CD4-positive, alpha-beta T cell treated with Interleukin-17A for 1 hour (primary cell): Measurements from ENCODE around the gene AMZ1.

Experiments used
- DNase-seq: peaks from one replicate; pipeline ENCODE4 v3.0.0-alpha.2; 2020

AMZ1 gene

DNA sequence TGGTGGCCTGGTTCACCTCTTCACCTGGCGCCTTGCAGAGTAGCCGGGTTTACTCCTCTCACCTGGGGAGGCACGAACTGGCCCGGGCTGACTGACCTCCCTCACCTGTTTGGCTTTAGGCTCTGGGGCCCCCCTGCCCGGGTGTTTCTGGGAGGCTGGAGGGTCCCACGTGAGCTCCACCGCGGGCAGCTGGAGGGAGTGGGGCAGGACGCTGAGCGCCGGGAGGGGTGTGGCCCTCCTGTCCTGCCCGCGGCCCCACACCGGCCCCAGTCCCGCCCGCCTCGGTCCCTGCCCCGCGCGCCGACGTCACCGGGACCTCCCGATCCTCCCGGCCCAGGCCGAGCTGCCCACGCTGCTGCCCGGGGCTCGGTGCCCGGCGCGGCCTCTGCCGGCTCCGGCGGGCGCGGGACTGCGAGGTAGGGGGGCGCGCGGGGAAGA lies at the start of gene AMZ1:
TSS of gene AMZ1 (plus strand) at position 322 of the 438 bp plus-strand sequence. CDS start 12,250 bp downstream, outside the sequence.
- no peak for DNase-seq

DNA sequence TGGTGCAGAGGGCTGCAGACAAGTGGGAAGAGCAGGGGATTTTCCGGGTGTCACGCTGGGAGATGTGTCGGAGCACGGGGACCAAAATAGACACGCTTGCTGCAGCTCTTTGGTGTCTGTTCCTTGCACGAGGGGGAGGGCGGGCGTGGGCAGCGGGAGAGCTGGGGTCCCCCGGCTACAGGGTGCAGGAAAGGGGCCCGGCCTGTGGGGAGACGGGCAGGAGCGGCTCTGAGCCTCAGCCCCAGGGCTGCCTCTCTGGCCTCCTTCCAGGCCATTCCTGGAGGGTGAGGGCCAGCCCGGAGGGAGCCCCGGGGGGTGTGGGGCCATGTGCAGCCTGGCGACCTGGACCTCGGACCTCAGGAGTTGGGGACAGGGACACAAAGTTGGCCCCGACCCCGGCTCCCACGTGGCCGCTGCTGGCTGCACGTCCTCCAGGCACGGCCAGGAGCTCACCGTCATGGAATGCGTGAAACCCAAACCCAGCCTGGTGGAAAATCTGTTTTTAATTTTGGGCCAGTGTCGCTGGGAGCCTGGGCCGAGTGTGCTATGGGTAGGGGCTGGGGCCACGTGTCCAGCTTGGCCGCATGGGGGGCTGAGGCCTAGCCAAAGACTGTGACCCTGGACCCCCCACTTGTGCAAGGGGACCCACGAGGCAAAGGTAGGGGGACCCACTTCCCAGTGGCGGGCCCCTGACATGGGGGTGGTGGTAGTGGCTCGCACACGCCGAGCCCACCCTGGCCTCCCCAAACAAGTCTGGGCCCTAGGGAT lies 49.6 kb upstream of the AMZ1 start:
- no peak for DNase-seq

GRCh38 chr7:2639181-2639681 lies 48.8 kb upstream of the AMZ1 start:
- no peak for DNase-seq

DNA sequence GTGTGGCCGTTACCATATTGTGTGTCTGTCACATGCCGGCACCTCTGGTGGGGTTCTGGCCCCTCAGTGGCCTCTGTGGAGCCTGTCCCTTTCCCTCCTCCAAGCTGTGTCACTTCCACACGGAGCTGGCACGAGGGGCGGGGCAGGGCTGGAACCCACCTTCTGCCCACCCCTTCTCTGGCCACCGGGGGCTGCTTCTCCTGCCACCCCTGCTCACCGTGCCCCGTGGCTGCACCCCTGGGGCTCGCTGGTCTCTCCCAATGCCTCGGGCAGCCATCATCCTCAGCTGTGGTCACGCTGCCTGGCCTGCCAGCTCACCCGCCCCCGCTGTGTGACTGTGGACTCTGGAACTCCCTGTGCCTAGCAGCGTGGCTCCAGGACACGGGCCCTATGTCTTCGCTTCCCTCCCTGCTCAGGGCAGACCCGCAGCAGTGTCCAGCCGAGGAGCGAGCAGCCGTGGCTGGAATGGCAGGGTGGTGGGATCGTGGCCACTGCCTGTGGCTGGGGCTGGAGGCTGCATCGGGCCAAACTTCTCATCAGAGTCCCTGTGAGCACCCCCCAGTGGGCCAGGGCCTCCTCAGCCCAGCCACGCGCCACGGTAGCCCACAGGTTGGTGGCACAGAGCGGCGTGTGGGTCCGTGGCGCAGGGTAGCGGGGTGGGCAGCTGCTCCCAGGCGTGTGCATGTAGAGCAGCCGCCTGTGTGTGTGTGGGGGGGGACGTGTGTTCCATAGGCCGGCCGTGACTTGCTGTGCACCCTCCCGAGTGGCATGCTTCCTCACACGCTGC lies 48.1 kb upstream of the AMZ1 start:
- DNase-seq = no peak

DNA sequence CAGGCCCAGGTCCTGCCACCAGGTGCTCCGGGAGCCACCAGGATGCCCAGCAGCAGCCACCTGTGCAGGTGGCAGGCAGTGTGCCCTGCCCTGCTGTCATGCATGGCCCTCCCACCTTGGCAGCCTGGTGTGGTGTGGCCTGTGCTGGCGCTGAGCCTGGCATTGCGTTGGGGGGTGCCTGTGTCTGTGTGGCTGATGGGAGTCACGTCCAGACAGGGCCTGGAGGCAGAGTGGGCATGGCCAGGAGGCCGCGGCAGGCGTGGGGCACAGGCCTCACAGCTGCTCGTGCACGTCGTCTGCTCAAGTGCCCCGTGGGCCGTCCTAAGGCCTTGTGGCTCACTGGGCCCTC lies 47.5 kb upstream of the AMZ1 start:
- no peak for DNase-seq

DNA sequence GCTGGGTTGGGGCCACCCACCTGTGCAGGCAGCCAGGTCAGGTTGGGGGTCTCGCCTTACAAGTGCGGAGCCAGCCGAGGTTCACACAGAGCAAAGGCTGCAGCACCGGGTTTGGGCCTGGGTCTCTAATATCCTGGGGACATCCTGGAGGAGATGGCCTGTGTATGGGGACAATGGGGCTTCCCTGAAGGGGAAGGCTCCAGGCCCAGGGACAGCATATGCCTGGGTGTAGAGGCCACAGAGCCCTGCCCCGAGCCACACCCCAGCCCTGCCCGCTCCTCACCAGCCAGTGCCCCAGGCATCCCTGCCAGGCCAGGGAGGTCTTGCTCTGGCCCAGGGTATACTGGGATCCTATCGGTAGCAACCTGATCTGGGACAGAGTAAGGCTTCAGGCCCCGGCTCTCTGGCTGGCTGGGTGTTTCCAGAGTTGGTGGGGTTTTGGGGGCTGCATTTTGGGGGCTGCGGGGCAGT lies 47.1 kb upstream of the AMZ1 start:
- DNase-seq = no peak

GRCh38 chr7:2641406-2642393 lies 46.3 kb upstream of the AMZ1 start:
- peak; percentile 10 for DNase-seq

GRCh38 chr7:2643386-2644219 lies 44.4 kb upstream of the AMZ1 start:
- no peak for DNase-seq

- no peak for DNase-seq
Measured at GRCh38 chr7:2644220-2644561, 43.8 kb upstream of the AMZ1 start.

- DNase-seq = no peak
Measured at GRCh38 chr7:2644562-2645273, 43.3 kb upstream of the AMZ1 start.

- peak; percentile 51 for DNase-seq
Measured at GRCh38 chr7:2645274-2645868, 42.6 kb upstream of the AMZ1 start.

GRCh38 chr7:2646336-2646679 lies 41.7 kb upstream of the AMZ1 start:
- no peak for DNase-seq

- no peak for DNase-seq
Measured at GRCh38 chr7:2646680-2647571, 41.1 kb upstream of the AMZ1 start.

DNA sequence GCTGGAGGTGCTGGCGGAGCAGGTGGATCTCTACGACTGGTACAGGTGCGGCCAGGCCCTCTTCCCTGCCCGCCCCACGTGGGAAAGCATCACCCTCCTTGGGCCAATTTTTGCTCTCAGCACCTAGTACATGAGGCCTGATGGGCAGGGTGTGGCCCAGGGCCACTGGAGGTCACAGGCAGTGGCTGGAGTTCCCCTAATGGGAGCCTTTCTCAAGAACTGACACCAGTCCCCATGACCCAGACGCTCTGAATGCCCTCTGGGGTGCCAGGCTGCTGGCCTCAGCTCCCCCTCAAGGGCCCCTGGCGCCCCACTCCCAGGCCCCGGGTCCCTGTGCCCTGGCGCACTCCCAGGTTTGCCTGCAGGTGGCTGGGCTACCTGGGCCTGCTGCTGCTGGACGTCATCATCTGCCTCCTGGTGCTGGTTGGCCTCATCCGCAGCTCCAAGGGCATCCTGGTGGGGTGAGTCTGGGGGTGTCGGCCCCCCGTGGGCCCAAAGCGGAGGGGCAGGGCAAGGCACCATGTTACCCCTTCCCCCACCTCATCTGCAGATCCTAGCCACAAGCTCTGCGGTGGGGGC lies 40.3 kb upstream of the AMZ1 start:
- DNase-seq = no peak

- no peak for DNase-seq
Measured at GRCh38 chr7:2649139-2649838, 38.7 kb upstream of the AMZ1 start.

GRCh38 chr7:2649991-2650390 lies 38.0 kb upstream of the AMZ1 start:
- DNase-seq = no peak

DNA sequence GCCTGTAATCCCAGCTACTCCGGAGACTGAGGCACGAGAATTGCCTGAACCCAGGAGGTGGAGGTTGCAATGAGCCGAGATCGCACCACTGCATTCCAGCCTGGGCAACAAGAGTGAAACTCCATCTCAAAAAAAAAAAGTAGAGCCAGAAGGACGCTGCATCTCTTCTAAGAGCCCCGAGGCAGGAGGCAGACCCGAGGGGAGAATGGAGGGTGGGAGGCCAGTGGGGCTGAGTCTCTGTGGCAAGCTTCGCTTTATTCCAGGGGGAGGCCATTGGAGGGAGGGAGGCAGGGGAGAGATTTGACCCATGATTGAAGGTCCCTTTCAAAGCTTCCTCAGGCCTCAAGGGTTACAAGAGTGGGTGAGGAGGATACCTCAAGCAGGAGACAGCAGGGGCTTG lies 37.6 kb upstream of the AMZ1 start:
- DNase-seq = no peak

DNA sequence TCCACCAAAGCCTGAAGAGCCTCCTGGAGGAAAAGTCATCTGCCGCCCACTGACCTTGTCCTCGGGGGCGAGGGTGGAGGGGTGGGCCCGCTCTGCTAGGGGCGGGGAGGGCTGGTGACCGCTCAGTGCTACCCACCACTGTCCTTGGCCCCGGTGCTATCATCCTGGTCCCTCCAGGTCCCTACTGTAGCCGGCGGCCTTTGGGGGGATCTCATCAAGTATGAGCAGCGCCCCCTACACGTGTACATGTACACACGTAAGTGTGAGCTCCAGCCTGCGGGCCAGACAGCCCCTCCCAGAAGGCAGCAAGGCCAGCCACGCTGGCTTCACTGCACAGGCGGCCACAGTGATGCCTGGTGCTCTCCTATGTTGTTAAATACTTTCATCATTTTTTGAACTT lies 36.7 kb upstream of the AMZ1 start:
- no peak for DNase-seq
